Stimulated activated CD4-positive, alpha-beta T cell treated with anti-CD3 and anti-CD28 coated beads, Interleukin-1b, Interleukin-23, amount 100 ng/mL, for 24 hours (primary cell): ENCODE measurements around the gene WDR26.
A peak's percentile ranks its signal among the peaks of the same experiment; 100 is the strongest.
"Not testable (repeated sequence)": the region's sequence is repeated elsewhere in the genome, so short reads cannot be mapped to it uniquely, and the experiment has no call there.

Experiments
- DNase-seq, 4 experiments: peaks; one replicate each; pipeline ENCODE4 v3.0.0-alpha.2; 2020; ENCODE audit warnings: low read depth in 4 of 4, low spot score in 1 of 4

Gene WDR26

DNA sequence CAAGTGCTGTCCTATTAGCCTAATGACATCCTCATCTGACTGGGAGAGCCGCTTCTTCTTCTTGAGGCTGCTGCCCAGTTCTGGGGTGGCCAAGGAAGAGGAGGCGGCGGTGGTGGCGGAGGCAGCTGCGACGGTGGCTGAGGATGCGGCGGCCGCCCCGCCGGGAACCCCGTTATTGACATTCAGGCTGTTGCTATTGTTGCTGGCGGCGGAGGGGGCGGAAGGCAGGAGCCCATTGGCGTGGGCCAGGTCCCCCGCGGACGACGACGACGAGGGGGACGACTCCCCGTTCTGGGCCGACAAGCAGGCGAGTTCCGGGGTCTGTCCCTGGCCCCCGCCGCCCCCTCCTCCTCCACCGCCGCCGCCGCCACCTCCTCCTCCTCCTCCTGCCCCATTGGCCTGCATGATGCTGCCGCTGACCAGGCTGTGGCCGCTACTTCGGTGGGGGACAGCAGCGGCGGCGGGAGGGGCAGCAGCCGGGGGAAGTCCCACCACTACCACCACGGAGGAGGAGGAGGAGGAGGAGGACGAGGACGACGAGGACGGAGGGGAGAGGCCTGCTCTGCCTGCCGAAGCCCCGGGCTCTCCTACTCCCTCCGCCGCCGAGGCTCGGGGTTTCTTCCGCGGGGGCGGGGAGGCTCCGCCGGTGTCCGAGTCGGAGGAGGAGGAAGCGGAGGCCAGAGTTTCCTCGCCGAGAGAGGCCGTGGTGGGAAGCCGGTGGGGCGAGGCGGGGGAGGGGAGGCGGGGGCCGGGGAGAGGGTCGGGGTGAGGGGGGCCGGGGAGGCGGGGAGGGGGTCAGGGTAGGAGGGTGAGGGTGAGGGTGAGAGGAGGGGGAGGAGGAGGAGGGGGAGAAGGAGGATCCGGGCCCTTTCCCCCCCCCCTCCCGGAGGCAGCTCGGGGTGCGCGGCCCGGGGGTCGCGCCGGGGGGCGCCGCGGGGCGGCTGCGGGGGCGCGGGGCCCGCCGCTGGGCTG lies 610 bp downstream of the WDR26 start:
- peak in 1 of 4 experiments; percentile 11 for DNase-seq

DNA sequence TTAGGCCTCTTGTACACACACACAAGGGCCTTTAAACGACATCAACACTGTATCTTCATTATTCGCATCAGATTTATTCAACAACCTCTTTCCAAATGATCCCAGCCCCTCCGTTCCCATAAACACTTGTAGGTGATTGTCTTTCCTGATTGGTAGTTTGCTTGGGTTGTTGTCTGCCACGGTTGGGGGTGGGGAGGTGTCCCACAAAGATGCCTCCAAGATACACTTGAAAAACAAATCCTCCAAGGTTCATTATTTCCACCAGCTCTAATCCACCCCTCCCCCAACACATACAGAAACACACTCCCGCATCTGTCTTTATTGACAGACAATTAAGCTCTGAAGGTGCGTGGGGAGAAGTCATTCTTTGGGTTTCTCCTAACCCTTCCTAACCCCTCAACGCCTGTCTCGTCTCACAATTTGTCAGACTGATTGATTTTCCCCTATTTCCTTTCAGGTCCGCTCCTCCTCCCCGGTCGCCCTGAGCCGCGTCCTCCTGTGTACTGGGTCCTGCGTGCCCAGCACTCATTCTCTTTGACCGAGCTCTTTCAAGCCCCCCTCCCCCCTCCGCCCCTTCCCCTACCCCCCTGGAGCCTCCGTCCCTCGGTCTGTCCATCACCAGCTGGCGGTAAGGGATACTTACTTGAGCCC lies 1.4 kb downstream of the WDR26 start:
- DNase-seq = no peak

DNA sequence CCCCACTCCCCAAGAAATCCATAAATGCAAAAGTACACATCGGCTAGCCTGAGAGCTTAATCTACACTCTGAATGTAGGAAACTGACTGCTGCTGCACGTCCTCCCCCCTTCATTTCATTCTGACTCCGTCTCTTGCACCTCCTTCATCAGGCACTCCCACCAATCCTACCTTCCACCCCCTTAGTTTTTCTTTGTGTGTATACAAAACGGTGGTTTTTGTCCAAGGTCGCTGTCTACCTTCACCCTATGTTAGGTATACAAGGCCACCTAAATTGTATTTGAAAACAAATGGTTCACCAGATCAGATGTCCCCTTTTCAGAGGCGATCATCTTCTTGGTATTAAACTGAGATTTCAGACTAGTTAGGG lies 1.9 kb downstream of the WDR26 start:
- DNase-seq = no peak

DNA sequence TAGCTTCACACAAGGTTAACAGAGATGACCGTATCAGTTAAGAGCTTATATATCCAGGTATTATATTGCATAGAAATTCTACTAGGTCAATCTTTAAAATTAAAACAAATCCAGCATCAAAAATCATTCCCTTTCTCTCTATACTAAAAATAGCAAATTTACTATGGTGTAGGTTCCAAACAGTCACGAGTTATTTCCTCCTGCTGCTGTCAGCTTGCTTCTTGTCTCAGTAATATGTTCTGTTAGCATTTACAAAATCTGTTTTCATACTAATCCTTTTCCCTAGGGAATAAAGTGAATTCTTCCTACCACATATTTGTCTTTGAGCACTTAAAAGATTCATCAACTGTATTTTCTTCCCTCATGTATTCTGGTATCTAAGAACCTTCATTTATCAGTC lies 2.5 kb downstream of the WDR26 start:
- DNase-seq = no peak

DNA sequence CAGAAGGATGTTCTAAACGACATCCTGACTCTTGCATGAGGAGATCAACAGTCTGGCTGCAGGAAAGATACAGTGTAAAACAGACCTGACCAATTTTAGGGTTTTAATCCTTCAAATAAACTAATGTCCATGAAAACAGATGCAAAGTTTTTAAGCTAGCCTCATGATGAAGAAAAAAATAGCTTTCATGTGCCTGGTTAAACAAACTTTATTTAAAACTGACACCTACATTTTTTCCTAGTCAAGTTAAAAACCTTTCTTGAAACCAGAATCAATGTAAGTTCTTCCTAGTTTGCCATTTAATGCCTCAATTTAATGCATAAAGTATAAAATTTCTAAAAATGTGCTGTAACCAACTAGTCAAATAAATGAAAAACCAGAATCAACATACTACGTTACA lies 2.9 kb downstream of the WDR26 start:
- DNase-seq = no peak

DNA sequence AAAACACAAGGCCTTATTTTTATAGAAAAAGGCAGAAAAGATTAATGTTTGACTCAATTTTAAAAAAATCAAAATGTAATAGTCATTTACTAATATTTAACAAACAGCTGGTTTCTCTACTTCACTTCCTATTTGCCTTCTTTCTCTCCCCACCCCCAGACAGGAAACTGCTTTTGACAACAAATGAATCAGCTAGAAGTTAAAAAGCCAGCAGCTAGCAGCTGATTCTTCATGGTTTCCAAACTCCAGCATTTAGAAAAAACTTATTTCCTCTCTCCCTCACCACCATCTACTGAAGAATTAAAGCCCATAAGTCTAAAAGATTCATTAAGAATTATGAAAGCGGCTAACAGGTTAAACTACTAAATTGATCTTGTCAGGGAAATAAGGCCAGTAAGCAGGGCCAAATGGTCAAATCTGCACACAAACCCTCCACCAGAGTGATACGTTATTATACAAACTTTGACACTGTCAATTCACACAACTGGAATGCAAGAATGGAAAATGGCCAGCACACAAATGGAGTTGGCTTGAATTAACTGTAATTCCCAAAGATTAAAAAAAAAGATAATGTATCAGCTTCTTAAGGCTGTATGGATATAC lies 4.0 kb downstream of the WDR26 start:
- peak in 1 of 4 experiments; percentile 10 for DNase-seq

DNA sequence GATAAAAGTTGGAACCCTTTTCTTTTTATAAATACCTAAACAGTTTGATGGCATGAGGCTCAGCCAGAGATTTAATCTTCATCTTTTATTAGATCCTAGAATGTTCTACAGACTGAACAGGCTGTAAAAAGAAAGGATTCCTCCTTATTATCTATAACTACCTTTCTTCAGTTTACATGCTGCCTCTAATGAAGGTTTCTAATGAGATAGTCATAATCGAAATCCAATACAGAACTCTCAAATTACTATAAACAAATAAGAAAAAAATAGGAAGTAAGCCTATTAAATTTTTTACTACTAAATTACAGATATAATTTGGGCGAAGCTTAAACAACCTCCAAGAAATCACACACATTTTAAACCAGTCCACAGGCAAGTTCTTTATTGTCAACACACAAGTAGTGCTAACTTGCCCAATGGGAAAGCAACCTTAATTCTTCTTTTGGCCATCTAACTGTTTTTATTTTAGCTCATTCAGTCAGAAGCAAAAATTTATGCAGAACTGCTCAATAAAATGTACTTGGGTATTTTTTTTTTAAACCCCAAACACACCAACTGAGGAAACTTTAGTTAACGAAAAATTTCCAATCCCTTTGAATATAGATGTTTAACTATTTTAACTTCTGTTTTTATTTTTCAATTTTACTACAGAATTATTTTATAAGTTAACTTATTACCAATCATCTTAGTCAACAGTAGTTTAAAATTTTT lies 4.8 kb downstream of the WDR26 start:
- DNase-seq = no peak

DNA sequence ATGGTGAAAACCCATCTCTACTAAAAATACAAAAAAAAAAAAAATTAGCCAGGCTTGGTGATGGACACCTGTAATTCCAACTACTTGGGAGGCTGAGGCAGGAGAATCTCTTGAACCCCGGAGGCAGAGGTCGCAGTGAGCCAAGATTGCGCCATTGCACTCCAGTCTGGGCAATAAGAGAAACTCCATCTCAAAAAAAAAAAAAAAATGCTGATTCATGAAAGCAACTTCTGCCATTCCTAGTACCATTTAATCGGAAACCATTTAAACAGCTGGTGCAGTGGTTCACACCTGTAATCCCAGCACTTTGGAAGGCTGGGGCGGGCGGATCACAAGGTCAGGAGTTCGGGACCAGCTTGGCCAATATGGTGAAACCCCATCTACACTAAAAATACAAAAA lies 5.9 kb downstream of the WDR26 start:
- DNase-seq = not testable (repeated sequence)

DNA sequence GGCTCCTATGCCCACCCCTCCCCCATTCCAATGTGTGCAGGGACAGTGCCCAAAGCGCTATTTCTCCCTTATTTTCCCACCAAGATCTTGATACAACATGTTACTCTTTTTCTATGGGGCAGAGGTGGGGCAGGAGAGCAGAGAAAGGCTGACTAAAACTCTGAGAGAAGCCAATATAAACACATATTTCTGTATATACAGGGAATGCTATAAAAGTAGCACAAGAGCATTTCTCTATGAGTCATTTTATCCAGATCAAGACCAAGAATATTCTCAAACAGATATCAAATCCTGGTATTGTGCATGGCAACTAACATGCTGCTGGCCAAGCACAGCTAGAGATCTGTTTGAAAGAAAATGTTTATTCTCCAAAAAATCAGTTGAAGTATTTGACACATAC lies 7.3 kb downstream of the WDR26 start:
- DNase-seq = no peak

DNA sequence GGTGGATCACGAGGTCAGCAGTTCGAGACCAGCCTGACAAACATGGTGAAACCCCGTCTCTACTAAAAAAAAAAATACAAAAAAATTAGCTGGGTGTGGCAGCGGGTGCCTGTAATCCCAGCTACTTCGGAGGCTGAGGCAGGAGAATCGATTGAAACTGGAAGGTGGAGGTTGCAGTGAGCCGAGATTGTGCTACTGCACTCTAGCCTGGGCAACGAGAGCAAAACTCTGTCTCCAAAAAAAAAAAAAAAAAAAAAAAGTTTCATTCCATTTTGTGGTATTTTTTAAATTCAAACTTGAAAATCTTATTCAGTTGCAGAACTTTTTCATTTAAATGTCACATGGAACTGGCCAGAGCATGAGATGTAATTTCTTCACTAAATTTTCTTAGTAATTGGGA lies 7.7 kb downstream of the WDR26 start:
- DNase-seq = not testable (repeated sequence)

DNA sequence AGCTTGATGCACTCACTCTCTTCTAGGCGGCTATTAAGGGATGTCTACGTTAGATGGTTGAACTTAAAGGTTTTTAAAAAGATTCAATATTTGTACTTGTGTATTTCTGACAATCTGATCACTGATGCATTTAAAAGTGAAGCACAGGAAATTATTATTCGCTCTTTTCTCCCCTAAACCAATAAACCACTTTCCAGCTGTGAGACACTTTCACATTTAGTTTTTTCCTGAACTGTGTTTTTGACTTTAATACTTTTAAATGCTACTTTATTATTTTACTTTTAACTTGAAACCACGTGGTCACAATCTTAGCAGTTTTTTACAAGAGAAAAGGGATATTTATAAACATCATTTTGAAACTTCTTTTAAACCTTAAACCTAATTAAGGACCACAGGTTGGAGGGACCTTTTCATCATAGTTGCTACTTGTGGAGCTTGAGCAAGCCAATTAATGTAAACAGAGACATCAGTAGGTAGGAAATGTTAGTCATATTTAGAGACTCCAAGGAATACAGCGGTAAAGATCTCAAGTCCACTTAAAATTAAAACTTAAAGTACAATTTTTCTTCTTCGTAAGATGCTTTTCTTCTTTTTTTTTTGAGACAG lies 9.2 kb downstream of the WDR26 start:
- DNase-seq = no peak

DNA sequence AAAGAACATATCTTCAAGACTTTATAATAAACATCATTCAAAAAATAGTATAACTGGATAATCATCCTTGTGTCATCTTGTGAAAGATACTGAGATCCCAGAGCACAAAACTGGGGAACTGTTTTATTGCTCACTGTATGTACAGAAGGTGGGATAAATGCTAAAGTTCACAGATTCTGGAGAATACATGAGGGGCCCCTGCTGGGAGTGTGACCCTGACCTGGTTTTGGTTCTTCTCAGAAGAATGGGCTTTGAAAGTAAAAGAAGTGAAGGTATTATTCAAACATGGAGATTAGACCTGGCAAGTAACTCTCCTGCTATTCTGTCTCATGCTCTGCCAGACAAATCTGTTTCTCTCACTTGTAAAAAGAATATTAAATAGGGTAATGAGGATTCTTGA lies 14.5 kb downstream of the WDR26 start:
- no peak for DNase-seq

DNA sequence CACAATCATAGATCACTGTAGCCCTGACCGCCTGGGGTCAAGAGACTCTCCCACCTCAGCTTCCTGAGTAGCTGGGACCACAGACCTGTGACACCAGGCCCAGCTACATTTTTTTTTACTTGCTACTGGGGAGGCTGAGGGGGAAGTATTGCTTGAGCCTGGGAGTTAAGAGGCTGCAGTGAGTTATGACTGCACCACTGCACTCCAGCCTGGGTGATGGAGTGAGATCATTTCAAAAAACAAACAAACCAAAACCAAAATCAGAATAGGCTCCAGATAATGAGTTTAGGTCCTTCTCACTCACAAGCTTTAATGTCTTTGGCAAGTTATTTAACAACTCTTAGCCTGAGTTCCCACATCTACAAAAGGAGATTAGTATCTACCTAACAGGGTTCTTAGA lies 22.8 kb downstream of the WDR26 start:
- no peak for DNase-seq

DNA sequence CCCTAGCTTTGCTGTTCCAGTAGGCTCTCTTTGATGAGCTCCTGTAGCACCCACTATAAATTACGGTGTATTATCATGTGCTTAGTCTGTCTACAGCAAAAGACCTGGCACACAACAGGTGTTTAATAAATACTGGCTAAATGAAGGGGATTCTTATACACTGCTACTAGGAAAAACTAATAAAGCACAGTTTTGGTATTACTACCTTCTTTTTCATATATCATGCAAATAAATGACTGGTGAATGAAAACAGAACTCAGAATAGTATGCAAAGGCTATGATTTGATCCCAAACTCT lies 26.4 kb downstream of the WDR26 start:
- DNase-seq = no peak

DNA sequence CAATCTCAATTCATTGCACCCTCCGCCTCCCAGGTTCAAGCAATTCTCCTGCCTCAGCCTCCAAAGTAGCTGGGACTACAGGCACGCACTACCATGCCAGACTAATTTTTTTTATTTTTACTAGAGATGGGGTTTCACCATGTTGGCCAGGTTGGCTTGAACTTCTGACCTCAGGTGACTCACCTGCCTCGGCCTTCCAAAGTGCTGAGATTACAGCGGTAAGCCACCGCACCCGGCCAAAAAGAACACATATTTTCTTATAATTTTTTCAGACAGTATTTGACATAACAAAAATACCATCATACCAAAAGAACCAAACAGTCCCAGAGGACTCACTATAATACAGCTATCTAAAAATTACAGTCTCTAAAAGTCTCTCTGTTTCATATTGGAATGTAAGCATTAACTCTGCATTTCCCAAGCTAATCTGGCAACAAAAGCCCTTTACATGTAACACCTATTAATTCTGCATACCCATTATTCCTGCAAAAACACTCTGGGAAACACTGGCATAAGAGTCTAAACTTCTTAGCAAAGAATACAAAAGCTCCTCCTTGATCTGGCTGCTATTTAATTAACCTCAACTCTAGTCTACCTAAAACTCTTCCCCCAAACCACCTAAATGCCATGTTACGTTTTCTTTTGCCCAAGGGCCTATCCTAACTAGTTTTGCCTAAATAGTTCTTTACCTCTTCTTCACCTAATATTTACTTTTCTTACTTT lies 26.9 kb downstream of the WDR26 start:
- no peak for DNase-seq

DNA sequence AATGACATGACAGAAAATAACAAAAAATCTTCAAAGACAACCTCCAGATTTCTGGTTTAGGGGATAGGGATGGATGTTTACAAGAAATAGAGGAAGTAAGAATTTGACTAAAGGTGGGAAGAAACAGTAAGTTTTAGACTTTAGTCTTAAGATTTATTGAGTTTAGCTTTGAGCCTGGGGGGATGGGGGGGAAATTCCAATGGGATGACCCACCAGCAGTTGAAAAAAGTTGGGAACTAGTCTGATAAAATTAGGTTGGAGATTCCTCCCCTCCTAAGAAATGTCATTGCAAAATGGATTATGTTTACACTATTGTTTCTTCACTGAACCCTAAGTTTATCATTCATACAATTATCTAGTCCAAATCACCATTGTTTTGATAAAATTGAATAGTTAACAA lies 28.4 kb downstream of the WDR26 start:
- no peak for DNase-seq

DNA sequence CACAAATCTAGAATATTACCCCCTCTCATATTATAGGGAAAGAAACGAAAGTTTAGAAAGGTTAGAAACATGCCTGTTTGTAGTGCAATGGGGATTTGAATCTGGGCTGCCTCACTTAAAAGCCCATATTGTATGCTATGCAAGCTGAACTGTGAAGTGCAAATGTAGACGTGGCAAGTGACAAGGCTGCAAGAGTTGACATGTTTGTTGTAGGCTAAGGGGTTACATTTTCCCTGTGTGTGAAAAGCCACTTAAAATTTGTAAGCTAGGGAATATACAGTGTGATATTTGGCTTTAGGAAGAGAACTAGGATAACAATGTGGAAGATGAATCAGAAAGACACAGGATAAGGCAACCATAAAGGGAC lies 29.0 kb downstream of the WDR26 start:
- DNase-seq = no peak

DNA sequence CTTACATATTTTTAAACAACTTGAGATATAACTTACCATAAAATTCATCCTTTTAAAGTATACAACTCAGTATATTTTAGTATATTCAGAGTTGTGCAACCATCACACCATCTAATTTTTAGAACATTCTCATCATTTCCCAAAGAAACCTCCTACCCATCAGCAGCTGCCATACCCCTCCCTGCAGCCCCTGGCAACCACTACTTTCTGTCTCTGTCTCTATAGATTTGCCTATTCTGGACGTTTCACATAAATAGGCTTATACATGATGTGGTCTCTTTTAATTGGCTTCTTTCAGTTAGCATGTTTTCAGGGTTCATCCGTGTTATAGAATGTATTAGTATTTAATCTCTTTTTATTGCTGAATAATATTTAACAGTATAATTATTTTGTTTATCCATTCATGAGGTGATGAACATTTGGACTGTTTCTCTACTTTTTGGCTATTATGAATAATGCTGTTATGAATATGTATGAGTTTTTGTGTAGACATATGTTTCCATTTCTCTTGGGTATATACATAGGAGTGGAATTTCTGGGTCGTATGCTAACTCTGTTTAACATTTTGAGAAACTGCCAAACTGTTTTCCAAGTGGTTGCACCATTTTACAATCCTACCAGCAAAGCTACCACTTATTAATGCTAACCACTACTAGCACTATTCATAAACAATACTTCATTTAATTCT lies 29.5 kb downstream of the WDR26 start:
- DNase-seq = no peak

DNA sequence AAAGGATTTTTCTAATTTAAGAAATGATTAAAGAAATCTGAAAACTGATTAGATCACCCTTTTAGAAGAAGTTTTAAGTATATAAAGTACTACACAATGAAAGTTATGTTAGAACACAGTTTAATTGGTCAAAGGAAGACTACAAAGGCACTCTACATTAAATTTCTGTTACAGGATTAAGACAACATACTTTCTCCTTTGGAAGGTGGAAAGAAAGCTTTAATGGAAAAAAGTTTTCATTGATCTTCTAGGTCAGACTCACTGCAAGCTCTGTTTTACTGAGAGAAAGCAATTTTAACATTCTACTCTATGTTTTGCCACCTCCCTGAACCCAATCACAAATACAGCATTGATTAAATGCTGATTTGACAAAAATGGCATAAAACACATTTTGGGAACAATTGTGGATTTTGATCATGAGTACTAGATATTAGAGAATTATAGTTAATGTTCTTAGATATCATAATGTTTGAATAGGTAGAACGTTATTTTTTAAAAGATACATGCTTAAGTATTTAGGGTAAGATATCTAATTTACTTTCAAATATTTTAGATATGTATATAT lies 32.0 kb downstream of the WDR26 start:
- no peak for DNase-seq

DNA sequence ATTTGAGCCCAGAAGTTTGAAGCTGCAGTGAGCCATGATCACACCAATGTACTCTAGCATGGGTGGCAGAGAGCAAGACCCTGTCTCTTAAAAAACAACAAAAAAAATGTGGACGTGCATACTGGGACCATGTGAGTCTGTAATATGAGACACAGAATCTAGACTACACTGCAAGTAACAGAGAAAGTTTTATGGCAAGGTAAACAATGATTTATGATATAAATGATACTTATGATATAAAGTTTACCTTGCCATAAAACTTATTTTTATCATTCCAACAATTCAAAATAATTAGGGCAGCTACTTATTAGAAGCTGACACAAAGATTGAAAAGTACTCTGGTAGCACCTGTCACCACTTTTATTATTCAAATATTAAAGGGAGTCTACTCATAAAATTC lies 34.7 kb downstream of the WDR26 start:
- no peak for DNase-seq
